Activated effector memory CD4-positive, alpha-beta T cell treated with anti-CD3 and anti-CD28 coated beads, Interleukin-2, amount 50 U/mL, for 16 hours (primary cell): ENCODE data around the gene ZSCAN9.

Source experiments
- DNase-seq: peaks from one replicate; pipeline ENCODE4 v3.0.0-alpha.2; 2020

Gene ZSCAN9

GRCh38 chr6:28269492-28269891 is 44.4 kb downstream of the ZSCAN9 start:
- DNase-seq = no peak

DNA sequence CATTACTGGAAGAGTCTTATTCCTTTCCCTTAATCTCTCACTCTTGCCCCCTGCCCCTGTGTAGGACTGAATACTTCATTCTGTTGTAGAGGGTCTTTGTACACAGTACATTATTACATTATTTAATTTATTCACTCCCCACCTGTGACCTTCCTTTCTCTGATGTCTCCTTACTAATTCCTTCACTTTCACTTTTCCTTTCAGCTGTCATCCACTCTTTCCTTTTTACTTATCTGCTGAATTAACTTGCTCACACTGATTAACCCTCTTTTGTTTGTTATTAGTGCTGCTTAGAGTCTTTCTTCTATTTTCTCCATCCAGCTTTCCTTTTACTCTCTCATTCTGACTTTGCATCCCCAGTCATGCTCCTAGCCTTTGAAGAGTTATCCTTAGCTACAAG is 49.8 kb downstream of the ZSCAN9 start:
- DNase-seq = no peak

- no peak for DNase-seq
Observed at GRCh38 chr6:28277746-28278145, 52.7 kb downstream of the ZSCAN9 start.

- no peak for DNase-seq
Observed at GRCh38 chr6:28280595-28281287, 55.7 kb downstream of the ZSCAN9 start.

DNA sequence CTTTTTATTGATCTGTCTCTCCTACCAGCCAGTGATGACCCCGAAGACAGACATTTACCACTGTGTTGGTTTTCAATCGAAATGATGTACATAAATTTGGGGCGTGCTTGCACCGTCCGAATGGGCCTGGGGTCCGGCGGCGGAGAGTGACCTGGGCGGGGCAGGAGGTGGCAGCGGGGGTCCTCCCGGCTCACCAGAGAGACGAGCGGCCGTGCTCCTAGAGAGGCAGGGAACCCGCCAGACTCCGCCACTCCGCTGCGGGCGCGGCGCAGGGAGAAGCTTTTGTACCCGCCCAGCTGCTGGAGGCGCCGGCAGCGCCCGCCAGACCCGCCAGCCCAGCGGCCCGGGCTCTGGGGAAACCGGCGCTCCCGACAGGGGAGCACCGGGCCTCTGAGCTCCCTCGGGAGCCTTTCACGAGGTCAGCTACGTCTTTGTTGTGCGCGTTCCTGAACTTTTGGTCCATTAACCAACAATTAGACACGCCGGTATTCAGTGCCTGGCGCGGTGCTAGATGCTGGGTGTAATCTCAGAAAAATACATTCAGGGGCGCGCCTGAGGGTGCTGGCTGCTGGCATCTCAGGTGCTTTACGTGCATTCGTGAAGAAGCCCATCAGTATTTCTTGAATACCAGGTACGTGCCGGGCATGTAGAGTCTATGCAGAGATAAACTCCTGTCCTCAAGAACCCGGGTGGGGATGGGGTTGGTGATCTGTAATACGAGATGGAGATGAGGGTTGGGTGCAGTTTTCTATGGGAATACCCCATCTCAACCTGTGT is 56.4 kb downstream of the ZSCAN9 start, which contains the start of gene PGBD1:
TSS of gene PGBD1 (plus strand) at position 285 of the 777 bp plus-strand sequence. CDS start 2,242 bp downstream, outside the sequence.
- peak; percentile 77 for DNase-seq

DNA sequence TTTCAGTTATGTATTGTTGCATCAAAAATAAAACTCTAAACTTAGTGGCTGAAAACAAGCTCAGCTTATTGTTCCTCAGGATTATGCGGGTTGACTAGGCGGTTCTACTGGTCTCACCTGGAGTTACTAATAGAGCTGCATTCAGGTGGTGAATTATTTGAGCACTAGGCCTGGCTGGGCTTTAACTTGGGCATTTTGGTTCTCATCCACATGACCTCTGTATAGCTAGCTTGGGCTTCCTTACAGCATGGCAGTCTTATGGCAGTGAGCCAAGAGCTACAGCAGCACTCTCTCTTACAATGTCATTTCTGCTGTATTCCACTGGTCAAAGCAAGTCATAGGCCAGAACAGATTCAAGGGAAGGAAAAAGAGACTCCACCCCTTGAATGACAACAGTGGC is 57.9 kb downstream of the ZSCAN9 start:
- DNase-seq = no peak
